Superior temporal gyrus (tissue), 1 donor: ENCODE measurements around the gene PBRM1.
"Not testable (repeated sequence)": the region's sequence is repeated elsewhere in the genome, so short reads cannot be mapped to it uniquely, and the experiment has no call there.

Experiments
- DNase-seq: peaks from one replicate; pipeline ENCODE4 v3.0.0-alpha.2; 2016; ENCODE audit errors: extremely low spot score

The PBRM1 gene

GRCh38 chr3:52704611-52705437 is 19.1 kb upstream of the PBRM1 start:
- no peak for DNase-seq

DNA sequence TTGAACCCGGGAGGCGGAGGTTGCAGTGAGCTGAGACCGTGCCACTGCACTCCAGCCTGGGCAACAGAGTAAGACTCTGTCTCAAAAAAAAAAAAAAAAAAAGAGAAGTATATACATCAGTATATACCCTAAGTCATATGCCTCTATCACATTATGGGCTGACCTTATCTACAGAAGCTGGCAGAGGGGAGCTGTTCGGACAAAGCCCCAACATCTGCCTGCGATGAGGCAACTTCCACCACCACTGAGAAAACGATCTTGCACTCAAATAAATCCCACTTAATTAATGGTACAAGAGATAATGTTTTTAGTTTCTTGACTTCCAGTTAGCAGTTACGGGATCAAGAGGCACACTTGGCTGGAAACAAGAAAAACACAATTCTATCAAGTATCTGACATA is 17.6 kb upstream of the PBRM1 start:
- DNase-seq: no peak

DNA sequence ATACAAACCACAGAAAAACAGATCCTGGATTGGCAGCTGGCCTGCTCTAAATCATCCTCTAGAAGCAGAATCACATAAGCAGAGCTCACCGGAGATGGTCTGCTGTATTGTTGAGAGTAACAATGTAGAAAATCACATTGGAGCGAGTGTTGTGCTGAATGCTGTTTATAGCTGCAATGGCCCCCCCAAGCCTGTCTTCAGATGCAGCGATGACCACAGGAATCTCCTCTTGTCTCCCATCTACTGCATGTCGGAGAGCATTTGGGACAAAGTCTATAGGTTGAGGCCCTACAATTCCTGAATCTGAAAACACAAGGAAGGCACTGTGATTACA is 11.9 kb upstream of the PBRM1 start:
- DNase-seq: no peak

DNA sequence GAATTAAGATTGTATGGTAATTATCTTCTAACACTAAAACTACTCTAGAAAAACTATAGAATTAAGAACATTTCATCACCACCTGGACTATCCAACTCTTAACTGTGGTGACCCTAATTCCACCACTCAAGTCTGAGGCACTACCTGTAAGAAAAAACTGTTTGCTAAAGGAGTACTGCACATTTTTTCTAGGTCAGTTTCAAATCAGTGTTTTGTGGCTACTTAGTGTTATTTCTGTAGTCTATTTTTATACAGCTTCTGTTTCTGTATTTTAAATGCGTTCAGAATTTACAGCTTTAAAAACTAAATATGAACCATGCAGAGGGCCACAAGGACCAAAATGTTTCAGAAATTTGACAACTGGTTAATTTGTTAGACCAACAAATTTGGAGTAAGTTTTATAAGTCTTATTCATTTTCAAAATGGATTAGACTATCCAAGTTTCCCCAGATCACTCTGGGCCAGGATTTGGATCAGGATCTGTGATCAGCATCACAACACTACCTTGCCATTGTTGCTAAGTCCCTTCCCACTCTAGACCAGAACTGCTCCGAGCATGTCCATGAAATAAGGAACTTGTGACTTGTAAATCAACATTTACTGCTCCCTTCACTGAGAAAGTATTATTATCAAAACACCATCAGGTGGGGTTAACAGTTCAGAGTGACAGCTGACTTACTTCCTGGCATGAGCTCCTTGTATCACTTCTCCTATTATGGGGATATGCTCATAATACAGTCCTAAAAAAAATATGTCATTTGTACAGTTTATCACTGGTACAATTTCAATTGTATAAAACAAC is 11.3 kb upstream of the PBRM1 start:
- no peak for DNase-seq

- DNase-seq: no peak
Measured at GRCh38 chr3:52695798-52696671, 10.3 kb upstream of the PBRM1 start.

- DNase-seq: no peak
Measured at GRCh38 chr3:52694528-52695189, 8.9 kb upstream of the PBRM1 start.

DNA sequence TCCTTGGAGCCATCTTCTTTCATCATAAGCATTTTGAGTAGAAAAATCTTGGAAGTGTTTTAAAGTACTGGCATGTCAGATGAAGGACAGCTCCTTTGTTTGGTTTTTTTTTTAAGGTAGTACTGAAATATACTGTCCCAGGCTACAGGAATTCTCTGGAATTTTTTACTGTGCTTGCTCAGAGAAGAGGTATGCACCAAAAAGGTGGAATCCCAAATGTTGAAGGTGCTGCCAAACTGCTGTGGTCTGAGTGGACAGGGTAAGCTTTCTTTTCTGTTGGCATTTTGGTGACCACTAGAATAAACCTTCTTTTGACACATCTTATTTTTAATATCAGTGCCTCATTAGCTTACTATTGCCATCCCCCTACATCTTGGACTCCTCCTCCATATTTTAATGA is 7.4 kb upstream of the PBRM1 start:
- no peak for DNase-seq

DNA sequence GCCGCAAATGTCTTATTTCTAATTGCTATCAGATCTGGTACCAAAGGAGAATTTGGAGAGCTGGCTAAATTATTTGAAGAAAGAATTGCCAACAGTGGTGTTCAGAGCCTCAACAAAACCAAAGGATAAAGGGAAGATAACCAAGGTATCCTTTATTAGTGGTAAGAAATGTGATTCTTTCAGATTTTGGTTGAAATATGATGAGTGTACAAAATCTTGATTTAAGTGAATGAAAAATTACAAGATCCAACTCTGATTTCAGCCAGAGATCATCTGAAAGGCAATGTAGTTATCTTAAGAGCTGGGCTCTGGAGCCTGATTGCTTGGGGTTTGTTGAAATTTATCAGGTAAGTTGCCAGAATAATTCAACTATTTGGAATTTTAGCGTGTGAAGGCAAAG is 4.8 kb upstream of the PBRM1 start:
- DNase-seq: no peak

GRCh38 chr3:52689151-52689550 is 3.4 kb upstream of the PBRM1 start:
- no peak for DNase-seq

DNA sequence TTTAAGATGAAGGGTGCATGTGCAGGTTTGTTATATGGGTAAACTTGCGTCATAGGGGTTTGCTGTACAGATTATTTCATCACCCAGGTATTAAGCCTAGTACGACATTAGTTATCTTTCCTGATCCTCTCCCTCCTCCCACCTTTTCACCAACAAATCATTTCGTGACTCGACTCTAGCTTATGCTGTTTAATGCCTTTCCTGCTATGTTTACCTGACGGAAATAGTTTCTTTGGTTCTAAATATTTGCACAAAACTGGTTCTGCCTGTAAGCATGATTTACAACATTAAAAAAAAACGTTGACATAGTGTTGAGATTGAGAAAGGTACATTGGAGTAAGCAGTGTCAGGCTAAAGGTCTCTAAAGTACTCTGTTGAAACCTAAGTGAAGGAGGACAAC is 2.6 kb upstream of the PBRM1 start:
- DNase-seq: no peak

- DNase-seq: peak; percentile 76
Measured at GRCh38 chr3:52685285-52685708, 416 bp downstream of the PBRM1 start.

- DNase-seq: no peak
Measured at GRCh38 chr3:52684184-52684583, 1.5 kb downstream of the PBRM1 start.

GRCh38 chr3:52683611-52684010 is 2.1 kb downstream of the PBRM1 start:
- no peak for DNase-seq

- peak; percentile 59 for DNase-seq
Measured at GRCh38 chr3:52682016-52682415, 3.7 kb downstream of the PBRM1 start.

DNA sequence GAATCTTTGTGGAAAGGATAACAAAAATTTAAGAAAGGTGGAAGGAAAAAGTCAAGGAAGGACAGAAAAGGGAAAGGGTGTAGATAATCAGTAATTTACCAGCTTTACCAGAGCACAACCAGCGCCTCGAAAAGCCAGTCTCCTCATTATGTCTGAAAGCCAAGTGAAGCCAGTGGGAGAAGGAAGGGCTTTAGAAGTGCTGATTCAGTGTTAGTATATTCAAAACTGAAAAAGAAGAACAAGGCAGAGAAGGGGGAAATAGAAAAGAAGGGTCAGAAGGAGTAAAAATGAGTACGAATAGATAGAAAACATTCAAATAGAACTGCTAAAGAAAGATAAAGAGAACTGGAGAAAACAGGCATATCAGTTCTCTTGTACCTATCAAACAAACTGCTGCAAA is 4.1 kb downstream of the PBRM1 start:
- DNase-seq: no peak

DNA sequence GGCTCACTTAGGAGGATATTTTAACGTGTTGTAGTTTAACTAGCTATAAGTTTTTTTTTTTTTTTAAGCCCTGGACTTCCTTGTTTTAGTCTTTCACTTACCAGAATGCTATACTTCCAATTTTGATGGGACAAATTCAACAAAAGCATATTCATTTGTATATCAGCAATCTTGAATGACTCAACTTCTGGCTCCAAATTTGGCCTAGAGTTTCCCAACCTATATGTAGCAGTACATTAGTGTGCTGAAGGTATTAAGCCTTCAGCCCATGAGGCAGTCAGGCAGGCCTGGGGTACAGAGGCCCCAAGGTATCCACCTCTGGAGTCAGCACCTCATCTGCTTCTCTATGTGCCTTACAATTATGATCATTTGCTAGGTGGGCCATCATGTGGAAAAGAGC is 5.9 kb downstream of the PBRM1 start:
- no peak for DNase-seq

- no peak for DNase-seq
Measured at GRCh38 chr3:52679199-52679538, 6.5 kb downstream of the PBRM1 start.

- DNase-seq: no peak
Measured at GRCh38 chr3:52678265-52679198, 7.2 kb downstream of the PBRM1 start.

DNA sequence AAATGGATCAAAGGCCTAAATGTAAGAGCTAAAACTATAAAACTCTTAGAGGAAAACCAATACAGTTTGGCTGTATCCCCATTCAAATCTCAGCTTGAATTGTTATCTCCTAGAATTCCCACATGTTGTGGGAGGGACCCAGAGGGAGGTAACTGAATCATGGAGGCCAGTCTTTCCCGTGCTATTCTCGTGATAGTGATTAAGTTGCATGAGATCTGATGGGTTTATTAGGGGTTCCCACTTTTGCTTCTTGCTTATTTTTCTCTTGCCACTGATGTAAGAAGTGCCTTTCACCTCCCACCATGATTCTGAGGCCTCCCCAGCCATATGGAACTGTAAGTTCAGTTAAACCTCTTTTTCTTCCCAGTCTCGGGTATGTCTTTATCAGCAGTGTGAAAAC is 9.5 kb downstream of the PBRM1 start:
- not testable (repeated sequence) for DNase-seq

GRCh38 chr3:52671676-52672075 is 14.0 kb downstream of the PBRM1 start:
- no peak for DNase-seq
